K562 (cell line): ENCODE results near the gene VANGL1. TPM values are rescaled to one million over a fixed set of nuclear protein-coding genes. Genes with fewer than 3 reads are reported as not detected.

Source experiments
- ATAC-seq: fragments of 200-7000 bp; cut with Tn5 transposase; 3 replicates; pipeline ENCODE4 v1.9.1; 2020; ENCODE audit warnings: moderate library complexity
- BruUV-seq: library from RNA; stranded (reverse); fragments of 400-500 nt; replicated peaks from 2 replicates; lab custom pipeline; 2021; lab: Mats Ljungman, UMichigan
- CTCF ChIA-PET: fragments of 300-600 bp; formaldehyde crosslinking; extraction: SDS; loops from one replicate; lab custom pipeline; 2021; ENCODE audit warnings: low intra/inter-chr PET ratio; lab: Yijun Ruan, JAX
- POLR2A ChIA-PET: fragments of 300-600, 350-650 bp; sonication (Branson Sonifier 250); formaldehyde crosslinking; extraction: SDS; loops from one replicate; lab custom pipeline; 2021; ENCODE audit warnings: antibody characterized with exemption, inconsistent platforms; lab: Yijun Ruan, JAX
- DNase-seq, 4 experiments: peaks; one replicate each; pipeline versions ENCODE4 v3.0.0 to v3.0.0-alpha.2; 2011 to 2018; ENCODE audit warnings: low spot score in 3 of 4, mixed read lengths in 3 of 4; ENCODE audit errors: extremely low read depth in 1 of 4
- FAIRE-seq: peaks from 2 replicates; lab custom pipeline; 2011; peaks lifted over from hg19 to GRCh38; lab: Jason Lieb, UNC
- H2AFZ ChIP-seq: 2 replicates; pipeline ENCODE4 v1.6.0; 2011; ENCODE audit warnings: low read depth, low read length, control low read depth, inconsistent platforms
- H3K27ac ChIP-seq: fragments of 200-600 bp; 3 replicates; pipeline ENCODE4 v1.8.0; 2011; ENCODE audit warnings: low read depth, mild to moderate bottlenecking, control low read depth, inconsistent platforms, low read length, moderate library complexity, mixed read lengths; ENCODE audit errors: extremely low read depth
- H3K27me3 ChIP-seq, 2 experiments: fragments of 300-600 bp in 1 of 2; 2 replicates in 1 of 2; 3 replicates in 1 of 2; pipeline versions ENCODE4 v1.6.0 to v1.8.0; 2011; ENCODE audit warnings: inconsistent platforms in 2 of 2, low read length in 2 of 2, mild to moderate bottlenecking in 1 of 2, mixed read lengths in 1 of 2, moderate library complexity in 1 of 2; ENCODE audit not compliant: control insufficient read depth in 2 of 2, insufficient read depth in 2 of 2
- H3K36me3 ChIP-seq: fragments of 300-600 bp; 3 replicates; pipeline ENCODE4 v1.8.0; 2011; ENCODE audit warnings: mild to moderate bottlenecking, low read length, inconsistent platforms; ENCODE audit not compliant: control insufficient read depth, insufficient read depth
- H3K4me1 ChIP-seq, 2 experiments: fragments of 200-600 bp in 1 of 2; replicated peaks in 1 of 2; 2 replicates in 1 of 2; 3 replicates in 1 of 2; pipeline versions ENCODE4 v1.5.1 to v1.8.0; 2011; ENCODE audit warnings: inconsistent platforms in 2 of 2, low read length in 2 of 2, mild to moderate bottlenecking in 1 of 2, mixed read lengths in 1 of 2, moderate library complexity in 1 of 2; ENCODE audit not compliant: control insufficient read depth in 2 of 2, insufficient read depth in 2 of 2
- H3K4me2 ChIP-seq: 2 replicates; pipeline ENCODE4 v1.6.1; 2011; ENCODE audit warnings: low read length, control low read depth, inconsistent platforms, mixed read lengths; ENCODE audit not compliant: insufficient read depth
- H3K4me3 ChIP-seq: fragments of 200-600 bp; sonication (generic), shearing (Covaris generic); 2 replicates; pipeline ENCODE4 v1.5.1; 2016; ENCODE audit warnings: control low read depth, inconsistent platforms
- H3K79me2 ChIP-seq: fragments of 200-600 bp; 3 replicates; pipeline ENCODE4 v1.8.0; 2011; ENCODE audit warnings: low read length, inconsistent platforms; ENCODE audit not compliant: control insufficient read depth, insufficient read depth
- H3K9ac ChIP-seq, 2 experiments: 2 replicates each; pipeline versions ENCODE4 v1.6.0 to v1.6.1; 2011; ENCODE audit warnings: low read depth in 2 of 2, low read length in 2 of 2, control low read depth in 1 of 2, inconsistent platforms in 1 of 2, mild to moderate bottlenecking in 1 of 2, mixed read lengths in 1 of 2; ENCODE audit not compliant: insufficient read depth in 1 of 2
- H3K9me1 ChIP-seq: one replicate; pipeline ENCODE4 v1.6.0; 2011; ENCODE audit warnings: inconsistent platforms, mild to moderate bottlenecking, low read length, moderate library complexity; ENCODE audit not compliant: control insufficient read depth, insufficient read depth
- H3K9me3 ChIP-seq: replicated peaks from 2 replicates; pipeline ENCODE4 v1.5.1; 2011; ENCODE audit warnings: low read depth, low read length, inconsistent platforms; ENCODE audit not compliant: control insufficient read depth, insufficient read depth
- H4K20me1 ChIP-seq: replicated peaks from 2 replicates; pipeline ENCODE4 v1.6.1; 2011; ENCODE audit warnings: low read length, inconsistent platforms, mixed read lengths; ENCODE audit not compliant: control insufficient read depth, insufficient read depth
- CEBPG ChIP-seq, 3 experiments: fragments of 200-800 bp in 1 of 3; sonication (Bioruptor generic) in 1 of 3; sonication (generic) in 1 of 3; formaldehyde crosslinking in 1 of 3; IDR thresholded peaks in 2 of 3; conservative IDR thresholded peaks in 1 of 3; 2 replicates each; pipeline versions ENCODE4 v1.6.1 to v1.8.0; 2016 to 2022; ENCODE audit warnings: missing compliant biosample characterization in 2 of 3, missing genetic modification characterization in 2 of 3, mild to moderate bottlenecking in 1 of 3, missing genetic modification reagents in 1 of 3
- ELF4 ChIP-seq: fragments of 450-650 bp; formaldehyde crosslinking; IDR thresholded peaks from 2 replicates; pipeline ENCODE4 v1.4.0; 2022; ENCODE audit warnings: missing genetic modification characterization
- FOXA3 ChIP-seq, 2 experiments: fragments of 450-650 bp in 1 of 2; sonication (generic) in 1 of 2; formaldehyde crosslinking; IDR thresholded peaks in 1 of 2; conservative IDR thresholded peaks in 1 of 2; 2 replicates each; pipeline versions ENCODE4 v1.4.0 to v1.8.0; 2020 to 2022; ENCODE audit warnings: mild to moderate bottlenecking in 2 of 2, missing genetic modification reagents in 1 of 2
- MYC ChIP-seq, 2 experiments: fragments of 250-450 bp in 1 of 2; sonication (Bioruptor Pico) in 1 of 2; IDR thresholded peaks; 2 replicates each; pipeline versions ENCODE4 v1.5.1 to v1.6.1; 2012 to 2021; ENCODE audit warnings: low read depth in 2 of 2, borderline replicate concordance in 1 of 2, improper control_type of control experiment in 1 of 2, low read length in 1 of 2, mild to moderate bottlenecking in 1 of 2, moderate library complexity in 1 of 2
- NONO ChIP-seq, 2 experiments: fragments of 200-400 bp in 1 of 2; fragments of 450-650 bp in 1 of 2; formaldehyde crosslinking in 1 of 2; IDR thresholded peaks; 2 replicates each; pipeline ENCODE4 v1.6.1; 2017; ENCODE audit warnings: low read depth in 2 of 2, mild to moderate bottlenecking in 2 of 2, moderate library complexity in 2 of 2, low read length in 1 of 2
- PRDM10 ChIP-seq: fragments of 450-650 bp; IDR thresholded peaks from 2 replicates; pipeline ENCODE4 v1.6.1; 2018; ENCODE audit not compliant: partially characterized antibody
- SAFB2 ChIP-seq: fragments of 200-400 bp; formaldehyde crosslinking; IDR thresholded peaks from 2 replicates; pipeline ENCODE4 v1.6.1; 2018; ENCODE audit warnings: borderline replicate concordance, low read length, low read depth, moderate library complexity; ENCODE audit not compliant: severe bottlenecking
- TCF7L2 ChIP-seq: fragments of 150-350 bp; IDR thresholded peaks from 2 replicates; pipeline ENCODE4 v1.6.1; 2016; ENCODE audit warnings: low read depth, mild to moderate bottlenecking, low read length, moderate library complexity
- TCFL5 ChIP-seq: fragments of 250-450 bp; sonication (Bioruptor Pico); conservative IDR thresholded peaks from 2 replicates; pipeline ENCODE4 v1.6.1; 2021; ENCODE audit warnings: mild to moderate bottlenecking, moderate library complexity, matching md5 sums
- ZNF354B ChIP-seq: fragments of 250-450 bp; sonication (Bioruptor Pico); IDR thresholded peaks from 2 replicates; pipeline ENCODE4 v1.4.0; 2020
- WGBS: fragments of 100-300 bp; shearing (Covaris generic); methylation state at CpG from one replicate; pipeline ENCODE4 v1.1.6; 2016; ENCODE audit warnings: low coverage, mixed read lengths; ENCODE audit not compliant: insufficient coverage; ENCODE audit errors: missing lambda C conversion rate; 5-methylcytosine and 5-hydroxymethylcytosine counted together
- in situ Hi-C: fragments of 300-500 bp; cut with MboI; formaldehyde crosslinking; loops from 4 replicates; pipeline ENCODE4 v1.15.0; 2018; ENCODE audit warnings: inconsistent platforms, mixed read lengths
- intact Hi-C: fragments of 100-400 bp; cut with micrococcal nuclease; formaldehyde crosslinking; loops from 2 replicates; pipeline ENCODE4 v1.14.2; 2022
- polyA plus RNA-seq, 8 experiments: library from polyadenylated mRNA; depleted of rRNA in 4 of 8; stranded (reverse) in 5 of 8; unstranded in 3 of 8; fragments of >200 nt; fragmentation: Nextera tagmentation in 2 of 8; fragmentation: Illumina TruSeq in 1 of 8; extraction: Ambion mirVana in 2 of 8; extraction: Trizol in 1 of 8; gene quantifications; 2 replicates each; pipeline versions ENCODE4 v1.2.1 to v1.2.3, GENCODE V29; 2011 to 2014; ENCODE audit warnings: inconsistent platforms in 1 of 8, missing spikeins in 1 of 8
- total RNA-seq, 7 experiments: library from RNA; depleted of rRNA in 6 of 7; stranded (reverse); fragments of >200 nt in 6 of 7; fragmentation: Illumina TruSeq in 2 of 7; extraction: Trizol in 2 of 7; gene quantifications; 2 replicates each; pipeline versions ENCODE4 v1.2.1 to v1.2.3, GENCODE V29; 2011 to 2021; ENCODE audit warnings: low replicate concordance in 1 of 7

The VANGL1 gene
- total and polyA plus RNA-seq, 9 of the 15 experiments (the other 6 are each of a cell fraction or from before 2014, with no cell fraction given): 0.90 to 12.8 (median 9.6) TPM

- no peak overlapping the region for H3K4me2 ChIP-seq
- no peaks in the 10 kb centered on the region for H3K4me1 ChIP-seq
- intact Hi-C loops: no loop called here
- CTCF ChIA-PET: no interaction called here
- H3K4me3 ChIP-seq: no peak overlapping the region
- POLR2A ChIA-PET: interaction anchor here (0.6 to 0.7 kb wide), 2 partner anchors 26 to 213 kb away, joined by 3 read pairs; no protein-coding TSS in a partner anchor
- H3K27ac ChIP-seq: no peak overlapping the region
- in situ Hi-C loops: loop anchor here (10.0 kb wide), 1 partner anchor 264 kb away; the partner anchor contains the start of gene SLC22A15
- no peaks in the 10 kb centered on the region for H3K79me2 ChIP-seq
- H3K36me3 ChIP-seq: no peaks in the 10 kb centered on the region
- TF ChIP-seq NONO (IDR thresholded peaks at IDR 0.05; ENCODE audit: low read depth in 2 of 2, low read length in 1 of 2) (no peak), PRDM10 (peak; percentile 11), CEBPG (CRISPR knock-in tag; IDR thresholded peaks at IDR 0.05) (no peak), CEBPG (tag; conservative IDR thresholded peaks at IDR 0.05 in 1 of 2, IDR thresholded peaks at IDR 0.05 in 1 of 2) (peak in 1 of 2 experiments; percentile 81; a peak in 2 of 4 replicates), FOXA3 (CRISPR knock-in tag; conservative IDR thresholded peaks at IDR 0.05 in 1 of 2, IDR thresholded peaks at IDR 0.05 in 1 of 2) (peak; percentile 74 to 99; a peak in 3 of 4 replicates), ZNF354B (CRISPR knock-in tag) (no peak), TCFL5 (CRISPR knock-in tag) (no peak), MYC (IDR thresholded peaks at IDR 0.05; ENCODE audit: low read depth, low read length) (0 out of 2 replicates have a peak, but pooled peaks have one; percentile 24), MYC (CRISPR knock-in tag; IDR thresholded peaks at IDR 0.05; ENCODE audit: borderline replicate concordance, low read depth) (no peak), SAFB2 (no peak), ELF4 (CRISPR knock-in tag) (no peak), TCF7L2 (no peak)
- H2AFZ ChIP-seq: no peak overlapping the region
- 0 out of 4 replicates have a peak overlapping the region, but pooled peaks of 1 of the 2 experiments have one; percentile 9 for H3K9ac ChIP-seq
- FAIRE-seq (no peak), ATAC-seq (no peak; the same call in 2 of the 3 replicates), DNase-seq (peak in 1 of 4 experiments; percentile 26)
- 0% methylated on average over 9 of the region's 9 CpGs for WGBS
- no peaks in the 10 kb centered on the region for H4K20me1 ChIP-seq
- H3K9me1 ChIP-seq: no peaks in the 10 kb centered on the region
- BruUV-seq: no TSS peak
- H3K9me3 ChIP-seq: no peaks in the 10 kb centered on the region
- H3K27me3 ChIP-seq: peaks cover 37 to 44% of the 10 kb centered on the region in 2 experiments
These were observed 69.3 kb downstream of the VANGL1 start for GRCh38 chr1:115710859-115711624.
